PC-9 (cell line): Measurements from ENCODE around the gene COL11A2.

ENCODE experiments used
- EZH2 ChIP-seq: fragments of 200-600 bp; sonication (generic); IDR thresholded peaks from 2 replicates; pipeline ENCODE4 v1.8.0; 2017; ENCODE audit warnings: antibody characterized with exemption, low read depth
- TF ChIP-seq, protein P1 (sequence below): fragments of 200-600 bp; sonication (generic); conservative IDR thresholded peaks from 2 replicates; pipeline ENCODE4 v1.6.1; 2017; ENCODE audit warnings: mixed run types, antibody characterized with exemption, mild to moderate bottlenecking, moderate library complexity

DNA sequence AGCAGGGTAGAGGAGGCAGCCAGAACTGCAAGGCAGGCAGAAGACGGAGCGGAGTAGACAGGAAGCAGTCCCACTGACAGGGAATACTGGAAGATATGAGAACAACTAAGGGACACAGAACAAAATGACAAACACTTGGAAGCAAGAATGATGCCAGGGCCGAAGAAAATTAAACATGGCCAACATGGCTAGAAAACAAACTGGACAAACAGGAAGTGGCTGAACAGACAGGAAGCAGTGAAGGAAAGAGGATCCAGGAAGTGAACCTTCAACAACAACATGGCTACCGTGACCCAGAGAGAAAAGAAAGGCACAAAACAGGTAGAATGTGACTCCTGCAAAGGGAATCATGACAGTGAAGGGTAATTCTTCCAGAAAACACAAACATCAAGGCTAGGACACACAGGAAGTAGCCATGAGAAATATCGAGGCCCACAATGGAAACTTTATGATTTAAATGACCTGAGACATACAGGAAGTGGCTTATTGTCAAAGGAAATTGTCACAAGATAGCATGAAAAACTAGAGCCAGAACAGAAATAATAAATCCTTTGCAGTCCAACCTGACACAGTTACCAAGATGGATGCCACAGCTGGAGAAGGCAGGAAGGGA lies 9.1 kb downstream of the COL11A2 start:
- TF ChIP-seq, protein P1, sequence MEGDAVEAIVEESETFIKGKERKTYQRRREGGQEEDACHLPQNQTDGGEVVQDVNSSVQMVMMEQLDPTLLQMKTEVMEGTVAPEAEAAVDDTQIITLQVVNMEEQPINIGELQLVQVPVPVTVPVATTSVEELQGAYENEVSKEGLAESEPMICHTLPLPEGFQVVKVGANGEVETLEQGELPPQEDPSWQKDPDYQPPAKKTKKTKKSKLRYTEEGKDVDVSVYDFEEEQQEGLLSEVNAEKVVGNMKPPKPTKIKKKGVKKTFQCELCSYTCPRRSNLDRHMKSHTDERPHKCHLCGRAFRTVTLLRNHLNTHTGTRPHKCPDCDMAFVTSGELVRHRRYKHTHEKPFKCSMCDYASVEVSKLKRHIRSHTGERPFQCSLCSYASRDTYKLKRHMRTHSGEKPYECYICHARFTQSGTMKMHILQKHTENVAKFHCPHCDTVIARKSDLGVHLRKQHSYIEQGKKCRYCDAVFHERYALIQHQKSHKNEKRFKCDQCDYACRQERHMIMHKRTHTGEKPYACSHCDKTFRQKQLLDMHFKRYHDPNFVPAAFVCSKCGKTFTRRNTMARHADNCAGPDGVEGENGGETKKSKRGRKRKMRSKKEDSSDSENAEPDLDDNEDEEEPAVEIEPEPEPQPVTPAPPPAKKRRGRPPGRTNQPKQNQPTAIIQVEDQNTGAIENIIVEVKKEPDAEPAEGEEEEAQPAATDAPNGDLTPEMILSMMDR = no peak
- no peak for TF ChIP-seq EZH2
